Stimulated activated CD4-positive, alpha-beta T cell treated with anti-CD3 and anti-CD28 coated beads, Interleukin-1b, Interleukin-23, amount 100 ng/mL, for 48 hours (primary cell): ENCODE data around the gene WWP2.

Experiments used
- DNase-seq: peaks from one replicate; pipeline ENCODE4 v3.0.0-alpha.2; 2020

The WWP2 gene

DNA sequence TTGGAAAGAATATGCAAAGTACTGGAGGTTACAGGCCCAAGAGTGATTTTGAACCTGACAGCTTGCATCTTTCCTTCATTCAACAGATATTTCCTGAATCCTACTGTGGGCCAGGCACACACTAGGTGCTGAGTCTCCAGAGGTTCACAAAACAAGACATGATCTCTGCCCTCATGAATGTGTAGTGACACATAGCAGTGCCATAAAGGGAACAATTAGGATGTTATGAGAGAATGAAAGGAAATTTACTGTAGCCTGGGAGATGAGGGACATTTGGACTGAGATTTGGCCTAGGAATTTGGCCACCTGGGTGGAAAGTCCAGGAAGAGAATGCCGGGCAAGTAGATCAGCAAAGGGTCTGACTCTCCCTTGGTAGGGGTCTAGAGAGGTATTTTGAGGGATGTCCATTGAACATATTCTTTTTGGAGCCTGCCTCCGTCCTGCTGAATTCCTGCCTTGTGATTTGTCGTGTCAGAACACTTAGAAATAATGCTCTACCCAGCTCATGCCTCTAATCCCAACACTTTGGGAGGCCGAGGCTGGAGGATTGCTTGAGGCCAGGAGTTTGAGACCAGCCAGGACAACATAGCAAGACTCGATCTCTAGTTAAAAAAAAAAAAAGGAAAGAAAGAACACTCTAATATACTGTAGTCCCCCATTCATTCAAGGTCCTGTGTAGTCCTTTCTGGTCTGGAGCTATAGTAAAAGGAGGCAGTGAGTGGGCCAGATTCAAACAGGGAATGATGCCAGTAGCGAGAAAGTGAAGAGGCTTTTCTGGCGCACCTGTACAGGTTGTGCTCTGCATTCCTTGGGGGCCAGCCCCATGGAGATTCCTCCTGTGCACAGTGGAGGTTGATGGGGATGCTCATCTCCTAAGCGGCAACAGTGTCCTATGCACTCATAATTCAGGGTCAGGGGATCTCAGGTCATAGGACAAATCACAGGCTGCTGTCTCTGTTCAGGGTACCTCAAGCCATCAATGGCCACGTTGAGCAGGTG lies 98.4 kb downstream of the WWP2 start:
- DNase-seq = no peak

DNA sequence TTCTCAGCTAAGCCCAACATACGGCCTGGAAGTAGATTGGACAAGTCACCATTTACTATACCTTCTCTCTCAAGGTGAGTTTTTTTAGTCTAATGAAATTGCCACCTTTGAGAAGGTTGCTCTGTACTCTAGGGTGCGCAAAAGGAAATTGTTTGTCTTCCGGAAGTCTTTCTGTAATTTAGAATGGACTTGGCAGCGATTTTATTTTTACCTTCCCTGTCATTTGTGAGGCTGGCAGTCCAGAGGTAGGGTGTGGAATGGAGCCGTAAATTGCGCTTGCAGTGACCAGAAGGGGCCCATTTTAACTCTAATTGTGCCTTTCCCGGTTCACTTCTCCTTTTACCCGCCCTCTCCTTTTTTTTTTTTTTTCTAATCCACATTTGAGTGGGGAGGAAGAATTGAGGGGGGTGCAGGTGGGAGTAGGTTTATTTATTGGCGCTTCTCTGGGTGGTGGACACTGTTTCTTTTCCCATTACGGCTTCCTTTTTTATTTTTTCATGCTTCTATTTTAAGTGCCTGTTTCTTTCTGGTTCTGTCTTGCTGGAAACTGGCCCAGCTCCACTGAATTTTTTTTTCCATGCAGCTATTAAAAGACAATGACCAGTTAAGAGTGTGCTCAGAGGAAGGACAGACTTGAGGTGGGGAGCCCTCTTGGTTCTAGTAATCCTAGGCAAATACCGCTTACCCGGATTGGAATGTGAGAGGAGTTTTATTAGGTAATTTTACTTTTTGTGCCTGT lies 99.3 kb downstream of the WWP2 start:
- no peak for DNase-seq

DNA sequence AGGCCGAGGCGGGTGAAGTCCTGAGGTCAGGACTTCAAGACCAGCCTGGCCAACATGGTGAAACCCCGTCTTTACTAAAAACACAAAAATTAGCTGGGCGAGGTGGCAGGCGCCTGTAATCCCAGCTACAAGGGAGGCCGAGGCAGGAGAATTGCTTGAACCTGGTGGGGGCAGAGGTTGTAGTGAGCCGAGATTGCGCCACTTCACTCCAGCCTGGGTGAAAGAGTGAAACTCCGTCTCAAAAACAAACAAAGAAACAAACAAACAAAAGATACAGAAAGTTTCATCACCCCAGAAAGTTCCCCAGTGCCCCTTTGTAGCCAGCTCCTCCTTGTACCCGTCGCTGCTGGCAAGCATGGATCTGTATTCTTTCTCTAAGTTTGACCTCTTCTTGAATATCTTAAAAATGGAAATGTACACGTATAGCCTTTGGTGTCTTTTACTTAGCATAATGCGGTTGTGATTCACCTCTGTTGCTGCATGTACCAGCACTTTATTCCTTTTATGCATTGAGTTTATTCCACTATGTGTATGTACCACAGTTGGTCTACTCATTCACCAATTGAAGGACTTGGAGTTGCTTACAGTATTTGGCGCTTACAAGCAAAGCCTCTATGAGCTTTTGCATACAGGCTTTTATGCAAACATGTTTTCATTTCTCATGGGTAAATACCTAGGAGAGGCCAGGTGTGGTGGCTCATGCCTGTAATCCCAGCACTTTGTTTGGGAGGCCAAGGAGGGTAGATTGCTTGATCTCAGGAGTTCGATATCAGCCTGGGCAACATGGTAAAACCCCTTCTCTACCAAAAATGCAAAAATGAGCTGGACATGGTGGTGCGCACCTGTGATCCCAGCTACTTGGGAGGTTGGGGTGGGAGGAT lies 101.5 kb downstream of the WWP2 start:
- no peak for DNase-seq

DNA sequence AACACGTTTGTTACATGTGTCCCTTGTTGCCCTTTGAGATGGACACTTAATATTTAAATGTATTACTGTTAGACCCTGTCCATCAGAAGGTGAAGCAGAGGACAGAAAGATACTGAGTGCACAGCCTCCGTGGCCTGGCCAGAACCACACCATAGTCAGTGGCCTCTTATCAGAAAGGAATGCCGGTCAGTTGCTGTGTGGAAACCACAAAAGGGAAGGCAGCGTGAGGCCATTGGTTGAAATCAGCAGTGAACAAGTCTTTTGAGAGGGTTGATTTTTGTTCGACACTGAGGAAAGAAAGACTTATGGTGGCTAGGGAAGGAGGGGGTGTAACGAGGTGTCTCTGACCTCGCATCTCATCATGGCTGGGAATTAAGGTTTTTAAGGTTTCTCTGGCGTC lies 103.6 kb downstream of the WWP2 start:
- no peak for DNase-seq

DNA sequence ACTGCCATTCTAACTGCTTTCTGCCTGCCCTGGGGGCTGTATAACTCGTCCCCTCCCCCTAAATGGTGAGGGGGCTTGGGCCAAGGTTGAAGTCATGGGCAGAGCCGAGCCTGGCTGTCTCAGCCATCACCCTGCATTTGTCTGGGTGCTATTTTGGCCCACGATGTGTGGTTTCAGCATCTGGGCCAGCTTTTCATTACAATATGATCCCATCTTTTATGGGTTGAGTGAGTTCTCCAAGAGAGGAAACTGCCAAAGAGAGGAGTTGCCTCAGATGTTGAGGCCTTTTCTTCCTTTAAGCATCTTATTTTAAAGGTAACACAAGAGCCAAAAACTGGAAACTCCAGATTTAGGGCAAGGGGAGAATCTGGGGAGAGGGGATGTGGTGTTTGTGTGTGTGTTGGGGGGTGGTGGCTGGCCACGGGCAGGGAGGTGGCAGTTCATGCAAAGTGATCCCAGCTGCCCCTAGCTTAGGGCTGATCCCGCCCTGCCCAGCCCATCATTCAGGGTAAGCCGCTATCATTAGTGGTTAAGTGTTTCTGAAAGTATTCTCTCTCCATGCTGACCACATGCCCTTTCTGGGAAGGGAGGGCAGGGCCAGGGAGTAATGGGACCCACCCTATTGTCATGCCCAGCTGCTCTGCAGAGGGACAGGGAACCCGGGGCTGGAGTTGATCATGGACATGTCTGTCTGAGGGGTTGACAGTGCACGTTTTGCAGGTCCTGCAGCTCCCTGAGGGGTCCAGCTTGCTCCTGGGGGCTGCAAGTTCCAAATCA lies 105.8 kb downstream of the WWP2 start:
- no peak for DNase-seq

DNA sequence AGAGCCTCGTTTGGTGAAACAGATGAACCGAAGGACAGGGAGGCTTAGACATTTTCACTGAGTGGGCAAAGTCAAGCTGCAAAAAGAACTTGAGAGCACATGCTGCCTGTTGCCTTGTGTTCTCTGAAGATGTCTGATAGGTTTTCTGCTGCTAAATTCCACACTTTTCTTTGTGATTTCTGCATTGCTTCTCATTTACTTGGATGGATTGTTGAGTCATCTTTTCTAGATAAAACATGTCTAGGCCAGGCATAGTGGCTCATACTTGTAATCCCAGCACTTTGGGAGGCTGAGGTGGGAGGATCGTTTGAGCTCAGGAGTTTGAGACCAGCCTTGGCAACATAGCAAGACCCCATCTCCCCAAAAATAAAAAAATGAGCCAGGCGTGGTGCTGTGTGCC lies 108.6 kb downstream of the WWP2 start:
- no peak for DNase-seq

DNA sequence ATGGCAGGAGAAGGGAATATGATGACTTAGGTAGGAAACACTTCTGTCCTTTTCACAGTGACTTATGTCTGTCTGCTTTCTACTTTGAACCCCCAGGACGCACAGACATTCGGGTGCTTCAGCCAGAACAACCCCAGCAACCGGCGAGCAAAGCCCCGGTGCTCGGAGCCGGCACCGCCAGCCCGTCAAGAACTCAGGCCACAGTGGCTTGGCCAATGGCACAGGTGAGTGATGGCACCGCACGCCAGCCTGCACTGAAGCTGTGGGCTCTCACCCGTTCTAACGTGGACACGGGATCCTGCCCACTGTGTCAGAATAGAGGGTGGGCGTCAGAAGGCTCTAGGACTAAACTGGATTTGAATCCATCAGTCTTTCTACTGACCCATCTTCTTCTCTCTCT lies 109.6 kb downstream of the WWP2 start:
- DNase-seq = no peak

DNA sequence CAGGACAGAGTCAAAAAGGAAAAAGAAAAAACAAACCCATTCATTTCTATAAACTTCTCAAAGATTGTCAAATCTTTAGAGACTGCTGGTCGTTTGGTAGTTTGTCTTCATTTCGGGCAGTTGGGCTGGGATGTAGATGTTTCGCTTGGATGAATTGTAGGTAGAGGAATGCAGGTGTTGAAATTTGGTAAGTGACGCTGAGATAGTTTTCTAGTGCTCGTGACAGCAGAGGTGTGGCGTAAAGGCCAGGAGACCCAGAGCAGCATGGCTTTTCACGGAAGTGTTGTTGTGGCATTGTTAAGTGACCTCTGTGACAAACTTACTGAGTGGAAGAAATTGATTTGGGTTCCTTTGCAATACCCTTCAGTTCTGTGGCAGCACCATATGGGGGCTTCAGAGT lies 110.8 kb downstream of the WWP2 start:
- no peak for DNase-seq

DNA sequence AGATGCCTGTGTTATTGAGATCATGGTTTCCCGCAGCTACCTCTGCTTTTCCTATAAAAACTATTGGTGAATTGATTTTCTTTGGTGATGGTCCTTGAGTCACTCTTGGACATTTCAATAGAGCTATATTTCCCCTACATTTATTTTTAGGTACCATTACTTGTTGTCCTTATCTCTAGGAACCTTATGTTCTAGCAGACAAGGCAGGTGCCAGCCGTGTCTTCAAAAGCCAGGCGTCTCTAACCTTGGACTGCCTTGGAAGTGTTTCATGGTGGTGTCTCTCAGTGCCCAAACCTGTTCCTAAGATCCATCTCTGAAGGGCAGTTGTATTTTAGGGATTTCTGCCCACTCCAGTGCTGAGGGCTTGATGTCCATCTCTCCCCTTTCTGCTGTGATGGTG lies 111.7 kb downstream of the WWP2 start:
- DNase-seq = no peak

DNA sequence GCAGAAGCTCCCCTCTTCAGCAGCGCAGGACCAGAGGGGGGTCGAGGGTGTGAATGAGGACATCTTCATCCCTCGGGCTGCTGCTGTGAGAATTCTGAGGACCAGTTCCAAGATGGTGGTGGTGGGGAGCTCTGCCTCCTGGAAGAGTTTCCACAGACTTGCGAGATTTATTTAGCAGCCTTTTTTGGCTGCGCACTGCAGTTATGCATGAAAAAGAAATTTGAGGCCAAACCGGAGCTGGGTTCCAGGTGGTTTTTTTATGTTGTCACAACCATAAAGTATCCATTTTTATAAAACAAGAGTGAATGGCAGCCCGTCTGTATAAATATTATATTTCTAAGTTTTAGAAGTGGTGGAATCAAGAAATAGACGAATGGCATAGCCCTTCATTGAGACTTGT lies 112.1 kb downstream of the WWP2 start:
- DNase-seq = no peak

DNA sequence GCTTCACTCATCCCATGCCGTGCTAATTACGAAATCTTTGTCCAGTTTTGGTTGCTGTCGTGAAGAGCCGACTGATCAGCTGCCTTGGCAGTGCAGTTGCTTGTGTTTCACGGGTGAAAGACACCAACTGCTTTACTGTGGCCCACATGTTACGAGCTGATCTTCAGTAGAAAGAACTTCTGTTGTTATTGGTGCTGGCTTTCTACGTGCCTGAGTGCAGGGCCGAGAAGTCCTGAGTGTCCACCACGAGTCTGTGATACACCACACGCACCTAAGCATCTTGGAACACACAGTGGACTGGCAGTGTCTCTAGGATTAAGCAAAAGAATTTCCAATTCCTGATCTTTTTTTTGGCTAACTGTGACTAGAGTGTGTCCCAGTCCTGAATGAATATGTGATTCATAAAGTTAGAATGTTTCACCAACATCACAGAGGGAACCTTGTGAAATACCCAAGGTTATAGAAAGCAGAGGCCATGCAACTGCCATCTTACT lies 118.6 kb downstream of the WWP2 start:
- DNase-seq = no peak

DNA sequence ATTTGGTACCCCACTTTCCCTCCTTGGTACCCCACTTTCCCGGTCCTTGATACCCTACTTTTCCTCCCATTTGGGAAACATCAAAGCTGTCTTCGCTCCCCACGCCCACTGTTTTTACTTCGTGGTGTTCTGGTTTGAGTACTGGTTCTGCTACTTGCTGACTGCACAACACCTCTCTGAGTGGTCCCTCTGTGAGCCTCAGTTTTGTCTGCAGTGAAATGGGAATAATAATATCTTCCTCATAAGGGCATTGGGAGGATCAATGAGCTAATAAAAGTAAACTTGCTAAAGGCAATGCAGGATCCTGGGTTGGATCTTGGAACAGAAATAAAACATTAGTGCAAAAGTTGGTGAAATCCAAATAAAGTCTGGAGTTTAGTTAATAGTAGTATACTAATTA lies 119.0 kb downstream of the WWP2 start:
- no peak for DNase-seq

DNA sequence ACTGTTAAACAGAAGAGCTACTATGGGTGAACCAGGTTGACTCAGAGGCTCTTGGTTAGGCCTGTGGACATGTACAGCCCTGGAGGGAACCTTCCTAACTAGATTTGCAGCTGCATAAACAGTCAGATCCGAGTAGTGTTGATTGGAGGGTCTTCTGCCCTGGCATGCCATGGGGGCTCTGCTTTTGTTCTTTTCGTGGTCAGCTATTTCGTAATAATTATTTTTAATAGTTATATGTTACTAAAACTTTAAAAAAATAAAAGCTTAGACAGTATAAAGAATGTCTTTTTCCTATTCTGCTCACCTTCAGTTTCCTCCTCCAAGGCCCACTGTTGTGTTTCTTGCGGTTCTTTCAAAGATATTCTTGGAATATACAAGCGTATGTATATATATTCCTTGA lies 121.6 kb downstream of the WWP2 start:
- no peak for DNase-seq

DNA sequence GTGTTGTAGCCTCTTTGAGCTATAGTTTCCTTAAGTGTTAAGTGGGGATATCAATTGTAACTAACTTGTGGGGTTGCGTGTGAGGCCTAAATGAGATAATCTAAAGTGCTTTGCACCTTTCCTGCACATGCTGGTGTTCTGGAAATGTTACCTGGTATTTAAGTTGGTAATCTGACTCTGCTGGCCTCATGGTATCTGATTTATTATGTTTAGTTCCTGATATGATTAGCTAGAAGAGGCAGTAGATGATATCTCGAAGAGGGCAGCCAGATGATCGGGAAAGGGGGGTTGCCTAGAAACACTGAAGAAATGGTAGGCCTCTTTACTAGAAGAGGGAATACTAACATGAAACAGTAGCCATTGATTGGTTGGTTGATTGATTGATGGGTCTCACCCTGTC lies 123.6 kb downstream of the WWP2 start:
- DNase-seq = no peak

DNA sequence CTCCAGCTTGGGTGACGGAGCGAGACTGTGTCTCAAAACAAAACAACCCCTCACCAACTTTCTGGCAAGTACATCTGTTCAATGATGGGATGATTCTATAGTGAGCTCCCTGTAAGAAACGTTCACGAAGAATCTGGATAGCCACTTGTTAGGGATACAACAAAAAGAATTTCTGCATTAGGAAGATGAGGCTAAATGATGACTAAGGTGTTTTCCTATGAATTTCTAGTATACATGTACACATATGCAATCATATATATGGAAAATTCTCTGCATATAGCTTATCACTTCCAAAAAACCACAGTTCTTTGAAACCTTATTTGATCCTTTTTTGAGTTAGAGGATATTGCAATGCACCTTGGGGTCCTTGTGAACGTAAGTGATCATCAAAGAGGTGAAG lies 124.6 kb downstream of the WWP2 start:
- no peak for DNase-seq

DNA sequence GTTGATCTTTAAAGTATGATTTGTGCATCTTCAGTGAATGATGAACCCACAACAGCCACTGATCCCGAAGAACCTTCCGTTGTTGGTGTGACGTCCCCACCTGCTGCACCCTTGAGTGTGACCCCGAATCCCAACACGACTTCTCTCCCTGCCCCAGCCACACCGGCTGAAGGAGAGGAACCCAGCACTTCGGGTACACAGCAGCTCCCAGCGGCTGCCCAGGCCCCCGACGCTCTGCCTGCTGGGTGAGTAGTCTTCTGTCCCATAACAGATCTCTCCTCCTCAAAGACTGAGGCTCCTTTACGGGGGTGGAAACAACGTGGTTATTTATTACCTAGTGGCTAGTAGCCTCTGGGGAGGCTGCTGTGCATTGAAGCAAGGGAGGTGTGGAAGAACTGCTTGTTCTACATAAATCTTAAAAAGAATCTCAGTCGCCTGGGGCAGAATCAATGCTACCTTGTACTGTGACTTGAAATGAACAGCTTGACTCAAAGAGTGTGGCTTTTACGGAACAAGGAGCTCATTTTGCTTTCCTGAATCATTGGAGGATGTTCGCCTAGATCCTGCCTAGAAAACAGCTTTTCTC lies 126.0 kb downstream of the WWP2 start:
- DNase-seq = no peak

DNA sequence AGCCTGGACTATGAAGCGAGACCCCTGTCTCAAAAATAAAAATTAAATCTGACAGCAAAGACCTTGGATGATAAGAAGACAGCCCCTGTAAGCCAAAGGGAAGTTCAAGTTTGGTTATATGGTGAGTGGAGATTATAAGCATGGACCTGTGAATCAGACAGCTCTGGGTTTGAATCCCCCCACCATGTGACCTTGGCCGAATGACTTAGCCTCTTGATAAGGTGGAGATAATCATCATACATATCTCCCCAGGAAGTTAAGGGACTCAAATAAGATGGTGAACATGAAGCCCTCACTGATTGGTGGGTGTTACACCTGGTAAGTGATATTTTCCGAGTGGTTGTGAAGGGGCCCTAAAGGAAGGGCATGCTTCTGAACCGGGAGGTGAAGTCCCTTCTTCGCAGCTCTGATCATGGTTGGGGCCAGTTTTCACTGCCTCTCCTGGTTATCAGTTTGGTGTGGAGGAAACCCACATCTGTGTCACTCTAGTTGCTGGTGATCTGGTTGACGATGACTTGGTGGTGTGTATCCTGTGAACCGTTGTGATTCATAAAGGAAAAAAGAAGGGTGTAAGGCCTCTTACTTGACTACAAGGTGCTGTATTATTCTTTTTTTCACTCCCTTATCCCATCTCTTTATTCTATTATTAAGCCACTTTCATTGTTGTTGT lies 127.3 kb downstream of the WWP2 start:
- peak; percentile 22 for DNase-seq

DNA sequence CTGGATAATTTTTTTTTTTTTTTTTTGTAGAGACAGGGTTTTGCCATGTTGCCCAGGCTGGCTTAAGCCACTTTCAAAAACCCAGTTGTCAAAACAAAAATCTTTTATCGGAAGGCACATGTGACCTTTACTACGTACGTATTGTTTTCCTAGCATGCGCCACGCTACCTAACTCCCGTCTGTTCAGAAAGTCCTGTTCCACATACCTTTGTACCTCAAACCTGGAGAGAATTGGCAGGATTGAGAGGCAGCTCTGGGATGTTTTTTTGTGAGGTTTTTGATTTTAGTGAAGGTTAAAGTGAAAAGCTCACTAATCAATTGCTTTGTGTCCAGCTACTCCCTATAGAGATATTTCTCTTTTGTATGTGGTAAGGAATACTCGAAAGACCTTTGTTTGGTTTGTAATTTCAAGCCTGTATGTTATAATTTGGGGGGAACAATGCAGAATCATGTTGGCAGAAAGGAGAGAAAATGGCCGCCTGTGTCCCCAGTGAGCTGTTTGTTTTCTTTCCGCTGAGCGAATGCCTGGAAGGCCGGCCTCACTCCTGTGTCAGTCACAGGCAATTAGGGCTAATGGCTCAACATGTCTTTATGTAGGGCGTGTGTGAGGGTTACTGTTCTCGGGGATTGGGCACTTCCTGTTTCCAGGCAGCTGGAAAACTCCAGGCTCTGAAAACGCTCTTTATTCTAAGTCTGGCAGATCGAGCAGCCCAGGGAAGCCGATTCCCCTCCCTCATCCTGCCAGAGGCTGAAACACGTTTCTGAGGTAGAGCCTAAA lies 128.2 kb downstream of the WWP2 start:
- no peak for DNase-seq

DNA sequence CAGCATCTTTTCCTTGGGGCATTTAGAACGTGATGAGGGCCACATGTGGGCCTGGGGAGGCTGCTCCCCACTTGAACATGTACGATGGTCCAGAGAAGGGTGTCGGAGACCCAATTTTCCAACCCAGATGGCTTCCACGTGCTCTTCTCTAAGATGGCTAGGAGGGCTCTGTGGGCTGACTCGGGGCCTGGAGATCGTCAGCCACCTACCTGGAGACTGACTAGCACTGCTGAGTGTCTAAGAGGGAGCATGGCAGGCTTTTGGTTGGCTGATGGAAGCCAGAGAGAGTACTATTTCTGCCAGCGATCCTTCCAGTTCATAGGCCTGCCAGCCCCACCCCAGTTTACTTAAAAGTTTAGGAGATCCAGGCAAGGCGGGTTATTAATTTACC lies 128.8 kb downstream of the WWP2 start:
- no peak for DNase-seq

DNA sequence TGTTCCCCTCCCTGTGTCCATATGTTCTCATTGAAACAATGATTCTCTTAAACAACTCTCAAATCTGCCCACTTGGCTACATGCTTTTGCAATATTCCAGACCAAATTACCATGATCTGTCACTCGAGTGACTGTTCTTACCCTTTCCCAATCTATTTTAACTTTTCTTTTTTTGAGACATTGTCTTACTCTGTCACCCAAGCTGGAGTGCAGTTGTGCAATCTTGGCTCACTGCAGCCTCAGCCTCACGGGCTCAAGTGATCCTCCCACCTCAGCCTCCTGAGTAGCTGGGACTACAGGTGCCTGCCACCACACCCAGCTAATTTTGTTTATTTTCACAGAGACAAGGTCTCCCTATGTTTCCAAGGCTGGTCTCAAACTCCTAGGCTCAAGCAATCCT lies 130.2 kb downstream of the WWP2 start:
- DNase-seq = no peak
